GM12865 (cell line): ENCODE data around the gene CD248.

Source experiments
- DNase-seq: peaks from one replicate; pipeline ENCODE4 v3.0.0; 2010; ENCODE audit warnings: low read depth
- H3K4me3 ChIP-seq: 2 replicates; pipeline ENCODE4 v1.5.1; 2011; ENCODE audit warnings: mild to moderate bottlenecking, low read depth, low read length, control low read depth
- TF ChIP-seq, protein P1 (sequence below): IDR thresholded peaks from 2 replicates; pipeline ENCODE4 v1.5.1; 2011; ENCODE audit warnings: low read length, control low read depth, low read depth, inconsistent platforms; ENCODE audit not compliant: insufficient read depth; ENCODE audit errors: missing control alignments

Gene CD248, protein sequence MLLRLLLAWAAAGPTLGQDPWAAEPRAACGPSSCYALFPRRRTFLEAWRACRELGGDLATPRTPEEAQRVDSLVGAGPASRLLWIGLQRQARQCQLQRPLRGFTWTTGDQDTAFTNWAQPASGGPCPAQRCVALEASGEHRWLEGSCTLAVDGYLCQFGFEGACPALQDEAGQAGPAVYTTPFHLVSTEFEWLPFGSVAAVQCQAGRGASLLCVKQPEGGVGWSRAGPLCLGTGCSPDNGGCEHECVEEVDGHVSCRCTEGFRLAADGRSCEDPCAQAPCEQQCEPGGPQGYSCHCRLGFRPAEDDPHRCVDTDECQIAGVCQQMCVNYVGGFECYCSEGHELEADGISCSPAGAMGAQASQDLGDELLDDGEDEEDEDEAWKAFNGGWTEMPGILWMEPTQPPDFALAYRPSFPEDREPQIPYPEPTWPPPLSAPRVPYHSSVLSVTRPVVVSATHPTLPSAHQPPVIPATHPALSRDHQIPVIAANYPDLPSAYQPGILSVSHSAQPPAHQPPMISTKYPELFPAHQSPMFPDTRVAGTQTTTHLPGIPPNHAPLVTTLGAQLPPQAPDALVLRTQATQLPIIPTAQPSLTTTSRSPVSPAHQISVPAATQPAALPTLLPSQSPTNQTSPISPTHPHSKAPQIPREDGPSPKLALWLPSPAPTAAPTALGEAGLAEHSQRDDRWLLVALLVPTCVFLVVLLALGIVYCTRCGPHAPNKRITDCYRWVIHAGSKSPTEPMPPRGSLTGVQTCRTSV

DNA sequence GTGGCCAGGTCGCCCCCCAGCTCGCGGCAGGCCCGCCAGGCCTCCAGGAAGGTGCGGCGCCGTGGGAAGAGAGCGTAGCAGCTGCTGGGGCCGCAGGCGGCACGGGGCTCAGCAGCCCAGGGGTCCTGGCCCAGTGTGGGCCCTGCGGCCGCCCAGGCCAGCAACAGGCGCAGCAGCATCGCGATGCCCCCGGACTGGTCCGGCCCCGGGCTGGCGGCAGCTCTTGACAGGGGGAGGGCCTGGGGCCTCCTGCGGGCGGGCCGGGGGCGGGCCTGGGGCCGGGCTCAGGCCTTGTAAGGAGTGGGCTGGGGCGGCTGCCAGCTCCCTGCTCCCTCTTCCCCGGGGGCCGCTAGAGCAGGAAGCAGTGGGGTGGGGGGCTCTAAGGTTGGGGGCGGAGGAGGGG is at the start of gene CD248:
TSS of gene CD248 (minus strand) at position 196 of the 403 bp plus-strand sequence. CDS start at position 179, 17 bp downstream.
- no peak within 1 kb of the TSS for H3K4me3 ChIP-seq
- no peak for DNase-seq
- TF ChIP-seq, protein P1, sequence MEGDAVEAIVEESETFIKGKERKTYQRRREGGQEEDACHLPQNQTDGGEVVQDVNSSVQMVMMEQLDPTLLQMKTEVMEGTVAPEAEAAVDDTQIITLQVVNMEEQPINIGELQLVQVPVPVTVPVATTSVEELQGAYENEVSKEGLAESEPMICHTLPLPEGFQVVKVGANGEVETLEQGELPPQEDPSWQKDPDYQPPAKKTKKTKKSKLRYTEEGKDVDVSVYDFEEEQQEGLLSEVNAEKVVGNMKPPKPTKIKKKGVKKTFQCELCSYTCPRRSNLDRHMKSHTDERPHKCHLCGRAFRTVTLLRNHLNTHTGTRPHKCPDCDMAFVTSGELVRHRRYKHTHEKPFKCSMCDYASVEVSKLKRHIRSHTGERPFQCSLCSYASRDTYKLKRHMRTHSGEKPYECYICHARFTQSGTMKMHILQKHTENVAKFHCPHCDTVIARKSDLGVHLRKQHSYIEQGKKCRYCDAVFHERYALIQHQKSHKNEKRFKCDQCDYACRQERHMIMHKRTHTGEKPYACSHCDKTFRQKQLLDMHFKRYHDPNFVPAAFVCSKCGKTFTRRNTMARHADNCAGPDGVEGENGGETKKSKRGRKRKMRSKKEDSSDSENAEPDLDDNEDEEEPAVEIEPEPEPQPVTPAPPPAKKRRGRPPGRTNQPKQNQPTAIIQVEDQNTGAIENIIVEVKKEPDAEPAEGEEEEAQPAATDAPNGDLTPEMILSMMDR = no peak

DNA sequence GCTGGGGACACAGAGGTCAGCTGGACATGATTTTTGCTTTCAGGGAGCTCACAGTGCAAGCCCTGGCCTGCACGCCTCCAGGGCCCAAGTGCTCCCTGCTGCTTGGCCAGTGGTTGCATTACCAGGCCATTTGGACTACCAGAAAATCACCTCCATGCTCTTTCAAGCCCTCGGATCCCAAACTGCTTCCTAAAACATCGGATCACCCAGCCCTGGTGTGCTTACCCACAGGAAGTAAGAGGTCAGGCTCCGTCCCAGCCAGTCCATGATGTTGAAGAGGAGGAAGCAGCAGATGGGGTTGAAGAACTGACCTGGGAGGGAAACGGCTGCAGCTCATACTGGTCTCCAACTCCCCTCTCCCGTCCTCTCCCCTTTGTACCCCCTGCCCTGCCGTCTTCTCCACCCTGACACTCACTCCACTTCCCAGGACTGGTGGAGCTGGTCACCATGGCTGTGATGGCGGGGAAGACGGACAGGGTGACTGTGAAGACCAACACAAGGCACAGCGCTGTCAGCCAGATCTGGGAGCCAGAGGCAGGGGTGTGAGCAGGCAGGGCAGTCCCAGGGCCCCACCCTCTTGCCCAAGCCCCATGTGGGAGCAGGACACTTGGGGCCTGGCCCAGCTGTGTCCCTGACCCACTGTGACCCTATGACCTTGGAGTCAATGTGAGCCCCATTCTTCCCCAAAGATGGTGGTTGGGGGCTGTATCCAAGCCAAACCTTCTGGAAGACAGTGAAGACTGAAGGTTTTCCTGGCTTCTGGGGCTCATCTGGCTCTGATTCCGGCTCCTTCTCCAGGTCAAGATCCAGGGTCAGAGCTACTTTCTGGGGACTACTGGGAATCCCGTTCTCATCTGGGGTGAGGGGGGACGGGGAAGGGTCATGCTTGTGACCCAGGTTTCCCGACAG is 49.1 kb upstream of the CD248 start:
- TF ChIP-seq, protein P1 = no peak
- no peak overlapping the region for H3K4me3 ChIP-seq
- DNase-seq = no peak

DNA sequence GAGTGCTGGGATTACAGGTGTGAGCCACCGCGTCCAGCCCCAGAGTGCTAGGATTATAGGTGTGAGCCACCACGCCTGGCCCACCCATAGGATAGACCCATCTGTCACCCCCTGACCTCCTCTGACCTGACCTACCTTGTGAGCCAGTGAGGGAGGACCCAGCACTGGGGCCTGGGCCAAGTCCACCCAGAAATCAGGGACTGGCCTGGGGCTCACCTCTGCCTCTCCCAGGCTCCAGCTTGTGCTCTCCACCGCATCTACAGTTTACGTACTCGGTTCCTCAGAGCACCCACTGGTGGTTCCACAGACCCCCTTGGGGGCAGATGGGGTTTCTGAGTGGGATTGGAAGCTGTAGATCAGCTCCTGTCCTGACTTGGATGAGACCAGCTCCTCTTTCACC is 48.3 kb upstream of the CD248 start:
- DNase-seq = no peak
- TF ChIP-seq, protein P1 = no peak
- H3K4me3 ChIP-seq = no peak overlapping the region

DNA sequence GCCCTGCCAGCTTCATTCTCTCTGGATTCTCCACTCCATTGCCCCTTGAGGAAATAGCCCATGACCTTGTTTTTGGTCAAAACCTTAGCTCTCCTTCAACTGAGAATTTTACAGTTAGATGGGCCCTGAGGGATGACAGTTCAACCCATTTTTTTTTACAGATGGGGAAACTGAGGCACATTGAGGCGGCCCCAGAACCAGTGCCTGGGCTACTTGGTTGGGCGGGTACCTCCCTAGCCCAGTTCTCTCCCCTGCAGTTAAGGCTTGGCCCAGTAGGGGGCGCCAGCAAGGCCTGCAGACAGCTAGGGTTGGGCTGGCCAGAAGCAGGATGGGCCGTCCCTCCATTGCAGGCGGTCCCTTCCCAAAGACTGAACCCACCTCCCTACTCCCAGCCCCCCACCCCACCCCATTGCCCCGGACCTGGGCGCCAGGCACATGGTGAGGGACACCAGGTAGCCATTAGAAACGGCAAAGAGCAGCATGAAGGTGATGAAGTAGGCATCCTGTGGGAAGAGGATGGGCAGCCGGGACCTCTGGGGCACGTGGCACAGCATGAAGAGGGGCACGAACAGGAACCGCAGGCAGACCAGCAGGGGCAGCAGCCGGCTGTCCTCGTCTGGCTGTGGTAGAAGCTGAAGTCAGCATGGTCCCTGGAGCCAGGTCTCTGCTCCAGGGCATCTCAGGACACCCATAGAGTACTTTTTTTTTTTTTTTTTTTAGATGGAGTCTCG is 47.1 kb upstream of the CD248 start:
- TF ChIP-seq, protein P1 = peak; percentile 93
- peak; percentile 68 for DNase-seq
- no peak overlapping the region for H3K4me3 ChIP-seq

DNA sequence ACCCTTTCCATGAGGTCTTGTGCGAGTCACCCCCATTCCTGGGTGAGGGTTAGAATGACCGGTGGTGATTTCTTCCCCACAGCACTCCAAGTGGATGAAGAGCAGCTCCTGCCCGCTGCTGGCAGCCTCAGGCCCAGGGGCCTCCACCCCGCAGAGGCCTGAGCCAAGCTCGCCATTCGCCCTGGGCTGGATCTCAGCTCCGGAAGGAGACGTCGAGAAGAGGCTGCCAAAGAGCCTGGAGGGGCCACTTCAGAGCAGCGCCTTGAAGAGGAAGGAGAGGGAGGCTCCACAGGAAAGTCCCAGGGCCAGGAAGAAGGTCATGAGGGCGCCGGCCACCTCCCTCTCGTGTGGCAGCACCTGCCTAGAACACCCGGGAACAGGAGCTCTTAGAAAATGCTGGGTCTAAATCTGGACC is 46.4 kb upstream of the CD248 start:
- no peak overlapping the region for H3K4me3 ChIP-seq
- TF ChIP-seq, protein P1 = no peak
- no peak for DNase-seq
